Mesendoderm (in vitro differentiated cells): Measurements from ENCODE around the gene DLG2.

Experiments
- DNase-seq: peaks from one replicate; pipeline ENCODE4 v3.0.0; 2013
- H2AK5ac ChIP-seq: 2 replicates; pipeline ENCODE4 v1.6.1; 2013; ENCODE audit warnings: low read length, inconsistent platforms
- H2BK120ac ChIP-seq: 2 replicates; pipeline ENCODE4 v1.6.1; 2013; ENCODE audit warnings: low read depth, mild to moderate bottlenecking, low read length, moderate library complexity, mixed read lengths
- H2BK15ac ChIP-seq: replicated peaks from 2 replicates; pipeline ENCODE4 v1.6.1; 2013; ENCODE audit warnings: low read depth, mild to moderate bottlenecking, moderate library complexity
- H2BK5ac ChIP-seq: 2 replicates; pipeline ENCODE4 v1.6.1; 2013; ENCODE audit warnings: low read length, inconsistent platforms
- H3K18ac ChIP-seq: 2 replicates; pipeline ENCODE4 v1.6.1; 2013; ENCODE audit warnings: mild to moderate bottlenecking, low read length, mixed read lengths
- H3K23ac ChIP-seq: one replicate; pipeline ENCODE4 v1.6.1; 2013; ENCODE audit warnings: low read length
- H3K27ac ChIP-seq: 2 replicates; pipeline ENCODE4 v1.5.1; 2013; ENCODE audit warnings: low read depth, mild to moderate bottlenecking, inconsistent platforms, low read length, moderate library complexity
- H3K27me3 ChIP-seq: 2 replicates; pipeline ENCODE4 v1.6.1; 2013; ENCODE audit warnings: low read length, control low read depth, mild to moderate bottlenecking, inconsistent platforms; ENCODE audit not compliant: insufficient read depth, poor library complexity
- H3K36me3 ChIP-seq: 2 replicates; pipeline ENCODE4 v1.6.1; 2013; ENCODE audit warnings: low read length, inconsistent platforms; ENCODE audit not compliant: control insufficient read depth, insufficient read depth
- H3K4ac ChIP-seq: one replicate; pipeline ENCODE4 v1.6.1; 2013; ENCODE audit warnings: low read depth, mild to moderate bottlenecking, low read length, moderate library complexity
- H3K4me1 ChIP-seq: 2 replicates; pipeline ENCODE4 v1.6.1; 2013; ENCODE audit warnings: low read depth, low read length, inconsistent platforms; ENCODE audit not compliant: control insufficient read depth
- H3K4me2 ChIP-seq: 2 replicates; pipeline ENCODE4 v1.6.1; 2013; ENCODE audit warnings: low read length
- H3K4me3 ChIP-seq: 2 replicates; pipeline ENCODE4 v1.5.1; 2013; ENCODE audit warnings: mild to moderate bottlenecking, low read length
- H3K56ac ChIP-seq: one replicate; pipeline ENCODE4 v1.6.1; 2013; ENCODE audit warnings: low read length
- H3K79me1 ChIP-seq: 2 replicates; pipeline ENCODE4 v1.6.1; 2013; ENCODE audit warnings: low read length, inconsistent platforms
- H3K79me2 ChIP-seq: 2 replicates; pipeline ENCODE4 v1.6.1; 2013; ENCODE audit warnings: mild to moderate bottlenecking, low read length; ENCODE audit not compliant: control insufficient read depth, insufficient read depth
- H3K9ac ChIP-seq: 2 replicates; pipeline ENCODE4 v1.6.1; 2013; ENCODE audit warnings: low read length, inconsistent platforms
- H4K5ac ChIP-seq: one replicate; pipeline ENCODE4 v1.6.1; 2013; ENCODE audit warnings: low read length
- H4K8ac ChIP-seq: one replicate; pipeline ENCODE4 v1.6.1; 2013; ENCODE audit warnings: low read depth, mild to moderate bottlenecking, control low read depth, low read length, moderate library complexity
- WGBS: extraction: QIAGEN DNeasy Blood & Tissue Kit; methylation state at CpG from one replicate; pipeline ENCODE4 v1.1.7; 2013; ENCODE audit warnings: low lambda C conversion rate, missing lambda C conversion rate; ENCODE audit not compliant: insufficient coverage; ENCODE audit errors: extremely low coverage; 5-methylcytosine and 5-hydroxymethylcytosine counted together

Gene DLG2

GRCh38 chr11:85195934-85196333 lies 431.2 kb downstream of the DLG2 start:
- no peak overlapping the region for H2AK5ac ChIP-seq
- no peaks in the 10 kb centered on the region for H3K79me2 ChIP-seq
- H2BK120ac ChIP-seq = no peak overlapping the region
- no peak overlapping the region for H3K23ac ChIP-seq
- no peaks in the 10 kb centered on the region for H3K4me1 ChIP-seq
- H3K18ac ChIP-seq = no peak overlapping the region
- H2BK5ac ChIP-seq = no peak overlapping the region
- no peak overlapping the region for H2BK15ac ChIP-seq
- DNase-seq = no peak
- H3K4ac ChIP-seq = no peak overlapping the region
- H3K79me1 ChIP-seq = no peaks in the 10 kb centered on the region
- H3K4me2 ChIP-seq = no peak overlapping the region
- no peak overlapping the region for H4K5ac ChIP-seq
- no CpG with 5 or more reads among the region's 3 CpGs for WGBS
- H3K27ac ChIP-seq = no peak overlapping the region
- no peaks in the 10 kb centered on the region for H3K36me3 ChIP-seq
- no peaks in the 10 kb centered on the region for H3K27me3 ChIP-seq
- no peak overlapping the region for H3K56ac ChIP-seq
- no peak overlapping the region for H3K9ac ChIP-seq
- no peak overlapping the region for H4K8ac ChIP-seq
- H3K4me3 ChIP-seq = no peak overlapping the region

- no peaks in the 10 kb centered on the region for H3K27me3 ChIP-seq
- H3K4me2 ChIP-seq = no peak overlapping the region
- no peak for DNase-seq
- no peak overlapping the region for H3K4me3 ChIP-seq
- H3K79me1 ChIP-seq = no peaks in the 10 kb centered on the region
- H2AK5ac ChIP-seq = no peak overlapping the region
- no peak overlapping the region for H3K56ac ChIP-seq
- no peak overlapping the region for H2BK120ac ChIP-seq
- H3K79me2 ChIP-seq = no peaks in the 10 kb centered on the region
- H4K8ac ChIP-seq = no peak overlapping the region
- no peak overlapping the region for H3K23ac ChIP-seq
- H2BK15ac ChIP-seq = no peak overlapping the region
- no peak overlapping the region for H3K9ac ChIP-seq
- no peak overlapping the region for H3K4ac ChIP-seq
- no peak overlapping the region for H2BK5ac ChIP-seq
- H3K18ac ChIP-seq = no peak overlapping the region
- no peak overlapping the region for H3K27ac ChIP-seq
- H4K5ac ChIP-seq = no peak overlapping the region
- H3K36me3 ChIP-seq = no peaks in the 10 kb centered on the region
- no CpG with 5 or more reads among the region's 1 CpG for WGBS
- no peaks in the 10 kb centered on the region for H3K4me1 ChIP-seq
Measured at GRCh38 chr11:85187992-85188391, 439.2 kb downstream of the DLG2 start.

GRCh38 chr11:85184721-85185120 lies 442.4 kb downstream of the DLG2 start:
- H2BK15ac ChIP-seq = no peak overlapping the region
- H3K56ac ChIP-seq = no peak overlapping the region
- H3K27ac ChIP-seq = no peak overlapping the region
- H3K4me1 ChIP-seq = no peaks in the 10 kb centered on the region
- no peak overlapping the region for H4K8ac ChIP-seq
- no peak overlapping the region for H3K4me3 ChIP-seq
- no peaks in the 10 kb centered on the region for H3K27me3 ChIP-seq
- DNase-seq = no peak
- H2BK120ac ChIP-seq = no peak overlapping the region
- H3K79me1 ChIP-seq = no peaks in the 10 kb centered on the region
- H3K4me2 ChIP-seq = no peak overlapping the region
- no peak overlapping the region for H2BK5ac ChIP-seq
- no CpG with 5 or more reads among the region's 1 CpG for WGBS
- H3K18ac ChIP-seq = no peak overlapping the region
- no peak overlapping the region for H3K9ac ChIP-seq
- H3K79me2 ChIP-seq = no peaks in the 10 kb centered on the region
- no peak overlapping the region for H3K23ac ChIP-seq
- no peak overlapping the region for H2AK5ac ChIP-seq
- H3K4ac ChIP-seq = no peak overlapping the region
- no peaks in the 10 kb centered on the region for H3K36me3 ChIP-seq
- no peak overlapping the region for H4K5ac ChIP-seq

- H3K79me1 ChIP-seq = no peaks in the 10 kb centered on the region
- no peak overlapping the region for H3K56ac ChIP-seq
- H3K4me1 ChIP-seq = no peaks in the 10 kb centered on the region
- H3K4me3 ChIP-seq = no peak overlapping the region
- no peak overlapping the region for H4K8ac ChIP-seq
- H3K4me2 ChIP-seq = no peak overlapping the region
- no peak overlapping the region for H3K23ac ChIP-seq
- H3K9ac ChIP-seq = no peak overlapping the region
- no peak overlapping the region for H4K5ac ChIP-seq
- H2BK120ac ChIP-seq = no peak overlapping the region
- H2BK5ac ChIP-seq = no peak overlapping the region
- H3K4ac ChIP-seq = no peak overlapping the region
- no peak overlapping the region for H2AK5ac ChIP-seq
- no peaks in the 10 kb centered on the region for H3K79me2 ChIP-seq
- H3K27me3 ChIP-seq = no peaks in the 10 kb centered on the region
- H3K36me3 ChIP-seq = no peaks in the 10 kb centered on the region
- no peak overlapping the region for H3K18ac ChIP-seq
- no CpG with 5 or more reads among the region's 4 CpGs for WGBS
- no peak overlapping the region for H2BK15ac ChIP-seq
- peak; percentile 93 for DNase-seq
- H3K27ac ChIP-seq = no peak overlapping the region
Measured at GRCh38 chr11:85182441-85183387, 444.4 kb downstream of the DLG2 start.

GRCh38 chr11:85180528-85180927 lies 446.6 kb downstream of the DLG2 start:
- no peak overlapping the region for H4K8ac ChIP-seq
- no peak overlapping the region for H3K27ac ChIP-seq
- no peaks in the 10 kb centered on the region for H3K27me3 ChIP-seq
- no peaks in the 10 kb centered on the region for H3K79me2 ChIP-seq
- H3K36me3 ChIP-seq = no peaks in the 10 kb centered on the region
- no peak overlapping the region for H2BK5ac ChIP-seq
- no peak overlapping the region for H3K9ac ChIP-seq
- no peak overlapping the region for H3K23ac ChIP-seq
- H3K4ac ChIP-seq = no peak overlapping the region
- H3K18ac ChIP-seq = no peak overlapping the region
- H2BK15ac ChIP-seq = no peak overlapping the region
- no peak for DNase-seq
- H4K5ac ChIP-seq = no peak overlapping the region
- no peak overlapping the region for H2BK120ac ChIP-seq
- H2AK5ac ChIP-seq = no peak overlapping the region
- no peak overlapping the region for H3K4me2 ChIP-seq
- H3K79me1 ChIP-seq = no peaks in the 10 kb centered on the region
- no peaks in the 10 kb centered on the region for H3K4me1 ChIP-seq
- no peak overlapping the region for H3K4me3 ChIP-seq
- WGBS = no CpG with 5 or more reads among the region's 1 CpG
- no peak overlapping the region for H3K56ac ChIP-seq
